Central memory CD4-positive, alpha-beta T cell (primary cell): Measurements from ENCODE around the gene ANXA2.
A peak's percentile ranks its signal among the peaks of the same experiment; 100 is the strongest.
"Not testable (repeated sequence)": the region's sequence is repeated elsewhere in the genome, so short reads cannot be mapped to it uniquely, and the experiment has no call there.

Experiments
- DNase-seq: peaks from one replicate; pipeline ENCODE4 v3.0.0; 2022

The ANXA2 gene

GRCh38 chr15:60408463-60408981 is 10.7 kb upstream of the ANXA2 start:
- peak; percentile 24 for DNase-seq

GRCh38 chr15:60407415-60407805 is 9.6 kb upstream of the ANXA2 start:
- DNase-seq: no peak

DNA sequence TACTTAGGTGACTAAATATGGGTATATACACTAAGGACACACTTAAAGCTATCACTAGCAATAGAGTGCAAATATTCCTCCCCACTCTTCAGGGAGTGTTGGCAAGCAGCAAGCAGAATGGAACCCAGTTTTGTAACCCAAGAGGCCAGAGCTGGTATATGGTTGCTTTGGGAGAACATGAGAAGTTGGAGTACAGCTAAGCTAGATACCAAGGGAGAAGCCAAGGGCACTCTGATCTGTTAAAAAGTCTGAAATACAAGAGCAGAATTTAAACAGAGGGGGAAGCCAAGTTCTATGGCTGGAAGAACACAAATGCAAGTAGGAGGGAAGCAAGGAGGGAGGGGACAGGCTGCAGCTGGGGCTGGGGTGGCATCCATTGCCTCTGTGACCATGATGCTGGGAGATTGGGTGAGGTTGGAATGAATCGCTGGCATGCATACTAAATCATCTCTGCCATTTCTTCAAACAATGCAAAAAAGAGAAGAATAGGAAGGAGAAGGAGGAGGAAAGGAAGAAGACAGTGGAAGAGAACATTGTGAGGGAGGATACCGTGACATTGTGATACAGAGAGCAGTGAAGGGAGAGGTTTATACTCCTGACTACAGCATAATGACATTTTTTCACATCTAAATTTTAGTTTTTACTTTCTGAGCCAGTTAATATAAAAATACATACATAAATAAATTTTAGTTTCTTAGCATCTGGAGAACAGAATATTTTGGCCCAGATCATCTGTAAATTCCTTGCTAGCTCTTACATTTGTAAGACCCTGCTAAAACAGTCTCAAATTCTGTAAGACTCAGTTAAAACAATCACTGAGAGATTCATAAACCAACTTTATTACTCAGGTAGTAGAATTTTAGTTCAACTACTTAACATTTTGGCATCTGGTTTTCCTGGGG is 9.0 kb upstream of the ANXA2 start:
- no peak for DNase-seq

- no peak for DNase-seq
These were observed 7.6 kb upstream of the ANXA2 start for GRCh38 chr15:60405399-60405798.

- not testable (repeated sequence) for DNase-seq
These were observed 6.6 kb upstream of the ANXA2 start for GRCh38 chr15:60404351-60404750.

- DNase-seq: no peak
These were observed 3.2 kb upstream of the ANXA2 start for GRCh38 chr15:60400944-60401343.

DNA sequence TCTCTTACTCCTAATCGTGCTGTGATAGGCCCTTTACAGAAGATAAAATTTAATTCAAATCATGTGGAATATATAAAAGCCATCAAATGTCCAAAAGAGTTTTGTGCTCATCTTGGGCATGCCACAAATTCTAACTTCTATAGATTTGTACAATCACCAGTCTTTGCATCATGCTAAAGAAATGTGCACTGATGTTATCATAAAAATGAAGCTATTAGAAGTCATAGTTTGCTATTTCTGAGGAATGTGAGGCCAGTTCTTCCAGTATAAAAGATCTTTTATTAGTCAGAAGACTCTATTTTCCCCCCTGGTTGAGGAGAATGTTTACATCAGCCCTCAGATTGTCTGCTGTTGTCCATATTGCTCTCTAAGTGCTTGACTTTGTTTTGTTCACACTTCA is 2.1 kb upstream of the ANXA2 start:
- DNase-seq: no peak

- no peak for DNase-seq
These were observed 1.6 kb upstream of the ANXA2 start for GRCh38 chr15:60399246-60399915.

DNA sequence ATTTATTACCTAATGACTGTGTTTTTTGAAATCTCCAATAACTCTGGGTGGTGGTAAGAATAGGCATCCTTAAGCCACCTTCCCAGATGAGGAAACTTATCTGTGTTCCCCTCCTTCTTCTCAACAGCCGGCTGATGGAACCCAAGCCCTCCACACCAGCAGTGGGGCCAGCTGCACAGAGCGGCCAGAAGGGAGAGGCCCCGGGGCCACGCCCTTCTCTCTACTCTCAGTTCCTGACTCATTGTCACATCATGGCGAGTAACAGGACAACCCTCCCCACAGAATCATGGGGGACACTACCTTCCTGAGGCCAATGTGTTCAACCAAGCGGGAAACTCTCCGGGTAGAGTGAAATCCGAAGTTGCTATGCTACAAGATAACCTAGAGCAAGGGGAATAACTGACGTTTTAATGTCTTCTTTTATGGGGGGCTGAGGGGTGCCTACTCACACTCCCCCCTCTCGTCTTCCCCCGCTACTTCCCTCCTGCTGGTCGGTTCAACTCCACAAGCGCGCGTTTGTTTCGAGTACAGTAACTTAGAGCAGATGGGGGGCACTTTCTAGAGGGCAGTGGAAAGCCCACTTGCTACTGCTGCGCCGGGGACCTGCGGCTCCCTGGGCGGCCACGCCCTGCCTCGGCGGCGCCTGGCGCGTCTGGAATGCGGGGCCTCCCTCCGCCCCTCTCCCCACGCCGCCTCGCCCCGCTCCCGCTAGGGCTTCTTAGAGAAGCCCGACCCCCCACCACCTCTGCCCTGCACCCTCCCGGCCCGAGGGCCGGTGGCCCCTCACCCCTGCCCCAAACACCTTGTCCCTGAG is 621 bp downstream of the ANXA2 start:
- DNase-seq: peak; percentile 34

DNA sequence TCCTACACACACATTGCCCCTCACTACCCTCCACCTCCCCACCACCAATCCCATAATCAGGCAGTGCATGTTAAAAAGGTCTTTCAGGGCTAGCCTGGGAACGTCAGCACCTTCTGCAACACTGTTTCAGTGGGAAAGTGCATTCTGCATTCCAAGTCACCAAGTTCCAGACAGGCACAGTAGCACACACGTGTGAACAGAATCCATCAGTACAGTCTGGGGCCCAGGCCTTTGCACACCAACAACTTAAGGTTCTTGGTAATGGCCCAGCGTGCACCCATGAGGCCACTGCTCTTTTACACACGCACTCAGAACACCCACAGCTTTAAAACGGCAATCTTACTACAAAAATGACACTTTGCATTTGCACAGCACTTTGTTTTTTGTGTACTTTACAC is 1.2 kb downstream of the ANXA2 start:
- no peak for DNase-seq

DNA sequence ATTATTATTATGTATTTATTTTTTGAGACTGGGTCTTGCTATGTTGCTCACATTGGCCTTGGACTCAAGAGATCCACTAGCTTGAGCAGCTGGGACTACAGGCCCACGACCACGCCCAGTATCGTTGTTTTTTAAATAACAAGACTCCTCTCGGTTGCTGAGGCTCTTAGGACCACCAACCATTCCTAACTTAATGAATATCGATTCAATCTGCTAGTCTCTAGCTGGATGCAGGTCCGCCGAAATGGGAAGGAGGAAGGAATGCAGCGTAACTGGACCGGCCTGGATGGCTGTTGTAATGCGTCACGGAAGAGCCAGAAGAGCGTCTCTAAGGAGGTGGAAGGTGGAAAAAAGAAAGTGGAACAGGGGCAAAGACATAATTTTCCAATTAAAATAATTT is 1.7 kb downstream of the ANXA2 start:
- DNase-seq: no peak

GRCh38 chr15:60395276-60396011 is 2.3 kb downstream of the ANXA2 start:
- DNase-seq: no peak

DNA sequence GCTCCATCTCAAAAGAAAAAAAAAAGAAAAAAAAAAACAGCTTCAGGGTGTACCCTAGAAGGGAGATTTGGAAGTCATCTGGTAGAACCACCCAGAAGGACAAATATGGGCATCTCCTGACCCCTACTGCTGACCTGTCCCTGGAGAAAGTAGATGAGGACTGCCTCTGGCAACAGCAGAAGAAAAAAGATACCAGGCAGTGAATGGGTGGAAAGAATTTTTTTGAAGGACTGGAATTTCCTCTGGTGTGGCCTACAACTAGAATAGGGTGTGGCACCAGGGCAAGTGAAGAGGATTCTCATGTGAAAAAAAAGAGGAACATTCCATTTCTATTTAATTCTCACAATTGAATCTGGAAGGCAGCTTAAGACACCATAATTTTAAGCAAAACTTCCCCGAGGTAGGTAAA is 3.1 kb downstream of the ANXA2 start:
- no peak for DNase-seq

- DNase-seq: no peak
These were observed 4.6 kb downstream of the ANXA2 start for GRCh38 chr15:60392986-60393790.

DNA sequence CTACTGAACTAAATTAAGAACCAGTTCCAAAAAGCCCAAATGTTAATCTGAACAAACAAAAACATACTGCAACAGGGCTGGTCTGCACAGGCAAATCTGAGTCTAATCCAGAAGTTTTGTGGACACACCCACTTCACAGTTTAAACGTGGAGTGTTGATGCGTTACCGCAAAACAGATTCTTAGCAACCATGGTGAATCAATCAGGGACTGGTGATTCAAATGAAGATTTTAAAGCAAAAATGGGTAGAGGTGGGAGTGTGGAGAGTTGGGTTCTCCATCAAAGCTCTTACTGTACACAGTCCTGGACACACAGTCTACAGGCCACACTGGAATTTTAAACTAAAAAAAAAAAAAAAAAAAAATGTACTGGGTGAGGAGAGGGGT is 5.2 kb downstream of the ANXA2 start:
- DNase-seq: peak; percentile 67

GRCh38 chr15:60391722-60392315 is 6.0 kb downstream of the ANXA2 start:
- no peak for DNase-seq

GRCh38 chr15:60390871-60391501 is 6.8 kb downstream of the ANXA2 start:
- DNase-seq: no peak

DNA sequence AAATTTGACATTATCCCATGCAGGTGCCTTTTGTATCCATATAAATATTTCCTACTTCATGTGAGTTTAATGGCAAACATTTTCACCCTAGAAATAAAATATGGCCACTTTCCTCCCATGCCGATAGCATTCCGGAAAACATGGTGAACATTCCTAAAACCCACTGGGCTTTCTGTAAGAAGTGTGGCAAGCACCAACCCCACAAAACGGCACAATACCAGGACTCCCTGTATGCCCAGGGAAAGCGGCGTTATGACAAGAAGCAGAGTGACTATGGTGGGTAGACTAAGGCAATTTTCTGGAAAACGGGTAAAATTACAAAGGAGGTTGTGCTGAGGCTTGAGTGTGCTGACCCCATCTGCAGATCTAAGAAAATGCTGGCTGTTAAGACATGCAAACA is 7.6 kb downstream of the ANXA2 start:
- no peak for DNase-seq

- peak; percentile 70 for DNase-seq
These were observed 8.3 kb downstream of the ANXA2 start for GRCh38 chr15:60389261-60390077.

DNA sequence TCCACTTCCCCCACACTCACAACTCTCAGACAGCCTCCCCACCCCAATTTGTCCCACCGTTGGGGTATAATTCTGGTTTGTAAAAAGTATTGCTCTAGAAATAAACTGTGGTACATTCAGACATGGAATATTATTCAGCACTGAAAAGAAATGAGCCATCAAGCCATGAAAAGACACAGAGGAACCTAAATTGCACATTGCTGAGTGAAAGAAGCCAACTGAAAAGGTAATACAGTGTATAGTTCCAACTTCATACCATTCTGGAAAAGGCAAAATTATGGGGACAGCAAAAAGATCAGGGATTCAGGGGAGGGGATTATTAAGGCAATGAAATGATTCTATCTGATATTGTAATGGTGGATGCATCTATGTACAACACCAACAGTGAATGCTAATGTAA is 10.5 kb downstream of the ANXA2 start:
- no peak for DNase-seq
